GM12878 (cell line): ENCODE data around the gene TTC8. TPM values are rescaled to one million over a fixed set of nuclear protein-coding genes. Genes with fewer than 3 reads are reported as not detected.

Experiments
- BACH1 ChIP-seq: fragments of 450-650 bp; IDR thresholded peaks from 2 replicates; pipeline ENCODE4 v1.6.1; 2017; ENCODE audit warnings: mild to moderate bottlenecking, borderline replicate concordance
- BHLHE40 ChIP-seq, 2 experiments: fragments of 450-650 bp in 1 of 2; IDR thresholded peaks; 2 replicates each; pipeline ENCODE4 v1.6.1; 2011 to 2017; ENCODE audit warnings: low read depth in 2 of 2, borderline replicate concordance in 1 of 2, improper control_type of control experiment in 1 of 2, low read length in 1 of 2, mild to moderate bottlenecking in 1 of 2
- CBFB ChIP-seq: IDR thresholded peaks from 2 replicates; pipeline ENCODE4 v1.6.1; 2016; ENCODE audit warnings: antibody characterized with exemption, low read depth
- PAX8 ChIP-seq: fragments of 450-650 bp; IDR thresholded peaks from 2 replicates; pipeline ENCODE4 v1.6.1; 2017; ENCODE audit warnings: mild to moderate bottlenecking, moderate library complexity
- PML ChIP-seq: IDR thresholded peaks from 2 replicates; pipeline ENCODE4 v1.6.1; 2012; ENCODE audit warnings: low read length, inconsistent platforms
- RBBP5 ChIP-seq: fragments of 200-600 bp; sonication (generic); conservative IDR thresholded peaks from 2 replicates; pipeline ENCODE4 v1.6.1; 2016
- STAT1 ChIP-seq: fragments of 450-650 bp; conservative IDR thresholded peaks from 2 replicates; pipeline ENCODE4 v1.6.1; 2014; ENCODE audit warnings: antibody characterized with exemption, mild to moderate bottlenecking
- ZZZ3 ChIP-seq: IDR thresholded peaks from 2 replicates; pipeline ENCODE4 v1.6.1; 2011; ENCODE audit warnings: low read depth; ENCODE audit not compliant: control insufficient read depth, insufficient read length
- polyA plus RNA-seq, 11 experiments: library from polyadenylated mRNA; depleted of rRNA in 4 of 11; unstranded in 6 of 11; stranded (reverse) in 5 of 11; fragments of >200 nt; fragmentation: Nextera tagmentation in 4 of 11; fragmentation: Illumina TruSeq in 1 of 11; extraction: Ambion mirVana in 4 of 11; extraction: Trizol in 1 of 11; gene quantifications; 1 replicate in 1 of 11; 2 replicates in 10 of 11; pipeline versions ENCODE4 v1.2.1 to v1.2.3, GENCODE V29; 2011 to 2016; ENCODE audit warnings: inconsistent platforms in 2 of 11, missing spikeins in 2 of 11, low read depth in 1 of 11
- total RNA-seq, 4 experiments: library from RNA; depleted of rRNA in 3 of 4; stranded (reverse); fragments of >200 nt in 3 of 4; fragmentation: Illumina TruSeq in 1 of 4; extraction: Trizol in 1 of 4; gene quantifications; 2 replicates each; pipeline versions ENCODE4 v1.2.1 to v1.2.3, GENCODE V29; 2013 to 2021
- TF ChIP-seq, protein P1 (sequence below): IDR thresholded peaks from 2 replicates; pipeline ENCODE4 v1.6.1; 2012; ENCODE audit warnings: low read length, inconsistent platforms
- TF ChIP-seq, protein P2 (sequence below): fragments of 450-650 bp; IDR thresholded peaks from 2 replicates; pipeline ENCODE4 v1.6.1; 2014; ENCODE audit warnings: mild to moderate bottlenecking
- TF ChIP-seq, protein P3 (sequence below): fragments of 450-650 bp; formaldehyde crosslinking; IDR thresholded peaks from 2 replicates; pipeline ENCODE4 v1.4.0; 2020; ENCODE audit warnings: mild to moderate bottlenecking, moderate library complexity

TTC8 gene
- total and polyA plus RNA-seq, 10 of the 15 experiments (the other 5 are each of a cell fraction or from before 2014, with no cell fraction given): 1.5 to 4.6 (median 2.5) TPM

DNA sequence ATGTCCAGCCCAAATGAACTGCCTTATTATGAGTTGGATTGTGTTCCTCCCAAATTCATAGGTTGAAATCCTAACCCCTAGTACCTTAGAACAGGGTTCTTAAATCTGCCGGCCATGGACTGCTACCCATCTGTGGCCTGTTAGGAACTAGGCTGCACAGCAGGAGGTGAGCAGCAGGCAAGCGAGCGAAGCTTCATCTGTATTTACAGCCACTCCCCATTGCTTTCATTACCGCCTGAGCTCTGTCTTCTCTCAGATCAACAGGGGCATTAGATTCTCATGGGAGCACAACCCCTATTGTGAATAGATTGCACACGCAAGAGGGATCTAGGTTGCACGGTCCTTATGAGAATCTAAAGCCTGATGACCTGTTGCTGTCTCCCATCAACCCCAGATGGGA, 21.9 kb upstream of the TTC8 start (continued):
- TF ChIP-seq, protein P1, sequence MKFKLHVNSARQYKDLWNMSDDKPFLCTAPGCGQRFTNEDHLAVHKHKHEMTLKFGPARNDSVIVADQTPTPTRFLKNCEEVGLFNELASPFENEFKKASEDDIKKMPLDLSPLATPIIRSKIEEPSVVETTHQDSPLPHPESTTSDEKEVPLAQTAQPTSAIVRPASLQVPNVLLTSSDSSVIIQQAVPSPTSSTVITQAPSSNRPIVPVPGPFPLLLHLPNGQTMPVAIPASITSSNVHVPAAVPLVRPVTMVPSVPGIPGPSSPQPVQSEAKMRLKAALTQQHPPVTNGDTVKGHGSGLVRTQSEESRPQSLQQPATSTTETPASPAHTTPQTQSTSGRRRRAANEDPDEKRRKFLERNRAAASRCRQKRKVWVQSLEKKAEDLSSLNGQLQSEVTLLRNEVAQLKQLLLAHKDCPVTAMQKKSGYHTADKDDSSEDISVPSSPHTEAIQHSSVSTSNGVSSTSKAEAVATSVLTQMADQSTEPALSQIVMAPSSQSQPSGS: no peak
- TF ChIP-seq PML (no peak), CBFB (no peak), ZZZ3 (no peak), STAT1 (no peak), BHLHE40 (IDR thresholded peaks at IDR 0.05; ENCODE audit: borderline replicate concordance in 1 of 2, low read depth in 2 of 2, low read length in 1 of 2) (no peak), BACH1 (no peak), RBBP5 (no peak), PAX8 (no peak)
- TF ChIP-seq, protein P2, sequence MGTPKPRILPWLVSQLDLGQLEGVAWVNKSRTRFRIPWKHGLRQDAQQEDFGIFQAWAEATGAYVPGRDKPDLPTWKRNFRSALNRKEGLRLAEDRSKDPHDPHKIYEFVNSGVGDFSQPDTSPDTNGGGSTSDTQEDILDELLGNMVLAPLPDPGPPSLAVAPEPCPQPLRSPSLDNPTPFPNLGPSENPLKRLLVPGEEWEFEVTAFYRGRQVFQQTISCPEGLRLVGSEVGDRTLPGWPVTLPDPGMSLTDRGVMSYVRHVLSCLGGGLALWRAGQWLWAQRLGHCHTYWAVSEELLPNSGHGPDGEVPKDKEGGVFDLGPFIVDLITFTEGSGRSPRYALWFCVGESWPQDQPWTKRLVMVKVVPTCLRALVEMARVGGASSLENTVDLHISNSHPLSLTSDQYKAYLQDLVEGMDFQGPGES: no peak
- TF ChIP-seq, protein P3, sequence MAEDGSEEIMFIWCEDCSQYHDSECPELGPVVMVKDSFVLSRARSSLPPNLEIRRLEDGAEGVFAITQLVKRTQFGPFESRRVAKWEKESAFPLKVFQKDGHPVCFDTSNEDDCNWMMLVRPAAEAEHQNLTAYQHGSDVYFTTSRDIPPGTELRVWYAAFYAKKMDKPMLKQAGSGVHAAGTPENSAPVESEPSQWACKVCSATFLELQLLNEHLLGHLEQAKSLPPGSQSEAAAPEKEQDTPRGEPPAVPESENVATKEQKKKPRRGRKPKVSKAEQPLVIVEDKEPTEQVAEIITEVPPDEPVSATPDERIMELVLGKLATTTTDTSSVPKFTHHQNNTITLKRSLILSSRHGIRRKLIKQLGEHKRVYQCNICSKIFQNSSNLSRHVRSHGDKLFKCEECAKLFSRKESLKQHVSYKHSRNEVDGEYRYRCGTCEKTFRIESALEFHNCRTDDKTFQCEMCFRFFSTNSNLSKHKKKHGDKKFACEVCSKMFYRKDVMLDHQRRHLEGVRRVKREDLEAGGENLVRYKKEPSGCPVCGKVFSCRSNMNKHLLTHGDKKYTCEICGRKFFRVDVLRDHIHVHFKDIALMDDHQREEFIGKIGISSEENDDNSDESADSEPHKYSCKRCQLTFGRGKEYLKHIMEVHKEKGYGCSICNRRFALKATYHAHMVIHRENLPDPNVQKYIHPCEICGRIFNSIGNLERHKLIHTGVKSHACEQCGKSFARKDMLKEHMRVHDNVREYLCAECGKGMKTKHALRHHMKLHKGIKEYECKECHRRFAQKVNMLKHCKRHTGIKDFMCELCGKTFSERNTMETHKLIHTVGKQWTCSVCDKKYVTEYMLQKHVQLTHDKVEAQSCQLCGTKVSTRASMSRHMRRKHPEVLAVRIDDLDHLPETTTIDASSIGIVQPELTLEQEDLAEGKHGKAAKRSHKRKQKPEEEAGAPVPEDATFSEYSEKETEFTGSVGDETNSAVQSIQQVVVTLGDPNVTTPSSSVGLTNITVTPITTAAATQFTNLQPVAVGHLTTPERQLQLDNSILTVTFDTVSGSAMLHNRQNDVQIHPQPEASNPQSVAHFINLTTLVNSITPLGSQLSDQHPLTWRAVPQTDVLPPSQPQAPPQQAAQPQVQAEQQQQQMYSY (CRISPR knock-in tag): no peak
